DOHH2 (cell line): ENCODE data around the gene HDDC3.

Experiments used
- H3F3A ChIP-seq: fragments of 200-600 bp; sonication (generic), shearing (Covaris generic); 2 replicates; pipeline ENCODE4 v1.6.0; 2016; ENCODE audit warnings: antibody characterized with exemption, mild to moderate bottlenecking; ENCODE audit not compliant: control insufficient read depth, insufficient read depth
- H3K27ac ChIP-seq: fragments of 200-600 bp; sonication (generic); 2 replicates; pipeline ENCODE4 v1.5.1; 2014; ENCODE audit warnings: low read depth, mild to moderate bottlenecking, low read length, moderate library complexity
- H3K27me3 ChIP-seq: fragments of 200-600 bp; sonication (generic); 2 replicates; pipeline ENCODE4 v1.6.1; 2014; ENCODE audit warnings: mild to moderate bottlenecking, low read length, mixed read lengths; ENCODE audit not compliant: control insufficient read depth
- H3K36me3 ChIP-seq: fragments of 200-600 bp; sonication (generic); 2 replicates; pipeline ENCODE4 v1.6.1; 2014; ENCODE audit warnings: mild to moderate bottlenecking, low read length, moderate library complexity, mixed read lengths; ENCODE audit not compliant: control insufficient read depth
- H3K4me1 ChIP-seq: fragments of 200-600 bp; sonication (generic); 2 replicates; pipeline ENCODE4 v1.6.1; 2014; ENCODE audit warnings: mild to moderate bottlenecking, low read length, mixed read lengths; ENCODE audit not compliant: control insufficient read depth
- H3K4me2 ChIP-seq: fragments of 200-600 bp; sonication (generic); 2 replicates; pipeline ENCODE4 v1.6.0; 2014; ENCODE audit warnings: mild to moderate bottlenecking, low read length, moderate library complexity
- H3K4me3 ChIP-seq: fragments of 200-600 bp; sonication (generic); 2 replicates; pipeline ENCODE4 v1.5.1; 2014; ENCODE audit warnings: mild to moderate bottlenecking, low read length, mixed read lengths
- H3K79me2 ChIP-seq: fragments of 200-600 bp; sonication (generic); 2 replicates; pipeline ENCODE4 v1.6.1; 2014; ENCODE audit warnings: mild to moderate bottlenecking, low read length, mixed read lengths; ENCODE audit not compliant: control insufficient read depth
- H3K9me2 ChIP-seq: fragments of 200-600 bp; sonication (generic); replicated peaks from 2 replicates; pipeline ENCODE4 v1.6.1; 2014; ENCODE audit warnings: mild to moderate bottlenecking, low read length, mixed read lengths; ENCODE audit not compliant: control insufficient read depth
- H3K9me3 ChIP-seq: fragments of 200-600 bp; sonication (generic); 2 replicates; pipeline ENCODE4 v1.6.1; 2014; ENCODE audit warnings: antibody characterized with exemption, low read length, mixed read lengths; ENCODE audit not compliant: control insufficient read depth, insufficient read depth
- H4K20me1 ChIP-seq: fragments of 200-600 bp; sonication (generic); 2 replicates; pipeline ENCODE4 v1.6.0; 2014; ENCODE audit warnings: low read depth, mild to moderate bottlenecking, antibody characterized with exemption, low read length, moderate library complexity; ENCODE audit not compliant: control insufficient read depth, insufficient read depth
- CTCF ChIP-seq: fragments of 200-600 bp; sonication (generic); IDR thresholded peaks from one replicate; pipeline ENCODE4 v1.5.1; 2014; ENCODE audit warnings: antibody characterized with exemption, mild to moderate bottlenecking, low read depth, low read length; ENCODE audit not compliant: poor library complexity, severe bottlenecking
- EZH2phosphoT487 ChIP-seq: fragments of 200-600 bp; sonication (generic); IDR thresholded peaks from 2 replicates; pipeline ENCODE4 v1.6.1; 2017; ENCODE audit warnings: borderline replicate concordance, mild to moderate bottlenecking, antibody characterized with exemption, low read length, moderate library complexity, mixed read lengths

HDDC3 gene

GRCh38 chr15:90915808-90916440, 16.4 kb downstream of the HDDC3 start:
- no peaks in the 10 kb centered on the region for H3K9me3 ChIP-seq
- H3K4me2 ChIP-seq, result no peak overlapping the region
- H3K27me3 ChIP-seq, result no peaks in the 10 kb centered on the region
- no peaks in the 10 kb centered on the region for H3F3A ChIP-seq
- no peaks in the 10 kb centered on the region for H4K20me1 ChIP-seq
- H3K27ac ChIP-seq, result 0 out of 2 replicates have a peak overlapping the region, but pooled peaks have one; percentile 15
- peaks cover 12% of the 10 kb centered on the region for H3K4me1 ChIP-seq
- H3K79me2 ChIP-seq, result no peaks in the 10 kb centered on the region
- no peaks in the 10 kb centered on the region for H3K9me2 ChIP-seq
- TF ChIP-seq EZH2phosphoT487 (no peak), CTCF (no peak)
- H3K4me3 ChIP-seq, result no peak overlapping the region
- H3K36me3 ChIP-seq, result peaks cover 98% of the 10 kb centered on the region

- H3K4me2 ChIP-seq, result no peak overlapping the region
Observed at GRCh38 chr15:90915216-90915807, 17.0 kb downstream of the HDDC3 start.

GRCh38 chr15:90914305-90915080, 17.9 kb downstream of the HDDC3 start:
- no peaks in the 10 kb centered on the region for H3K9me3 ChIP-seq
- H3K4me1 ChIP-seq, result peaks cover 12% of the 10 kb centered on the region
- H3K4me3 ChIP-seq, result no peak overlapping the region
- H3K79me2 ChIP-seq, result no peaks in the 10 kb centered on the region
- TF ChIP-seq EZH2phosphoT487 (no peak), CTCF (no peak)
- H3K27ac ChIP-seq, result no peak overlapping the region
- no peak overlapping the region for H3K4me2 ChIP-seq
- H3F3A ChIP-seq, result no peaks in the 10 kb centered on the region
- no peaks in the 10 kb centered on the region for H3K9me2 ChIP-seq
- no peaks in the 10 kb centered on the region for H4K20me1 ChIP-seq
- H3K36me3 ChIP-seq, result peaks cover 95% of the 10 kb centered on the region
- no peaks in the 10 kb centered on the region for H3K27me3 ChIP-seq

More at GRCh38 chr15:90915216-90915807, 17.0 kb downstream of the HDDC3 start:
- no peaks in the 10 kb centered on the region for H3K27me3 ChIP-seq
- H3K4me1 ChIP-seq, result peaks cover 12% of the 10 kb centered on the region
- no peak overlapping the region for H3K4me3 ChIP-seq
- 0 out of 2 replicates have a peak overlapping the region, but pooled peaks have one; percentile 15 for H3K27ac ChIP-seq
- no peaks in the 10 kb centered on the region for H3K79me2 ChIP-seq
- H4K20me1 ChIP-seq, result no peaks in the 10 kb centered on the region
- peaks cover 98% of the 10 kb centered on the region for H3K36me3 ChIP-seq
- no peaks in the 10 kb centered on the region for H3K9me2 ChIP-seq
- H3K9me3 ChIP-seq, result no peaks in the 10 kb centered on the region
- TF ChIP-seq EZH2phosphoT487 (no peak), CTCF (no peak)
- H3F3A ChIP-seq, result no peaks in the 10 kb centered on the region
